Caco-2 (cell line): ENCODE measurements around the gene KIF20B. TPM values are rescaled to one million over a fixed set of nuclear protein-coding genes. Genes with fewer than 3 reads are reported as not detected.
A peak's percentile ranks its signal among the peaks of the same experiment; 100 is the strongest.

Experiments
- BruUV-seq: library from RNA; stranded (reverse); fragments of 400-500 nt; replicated peaks from 2 replicates; lab custom pipeline; 2021; lab: Mats Ljungman, UMichigan
- CTCF ChIA-PET: fragments of 300-600 bp; sonication (Branson Sonifier 250); formaldehyde crosslinking; loops from one replicate; lab custom pipeline; 2022; ENCODE audit warnings: antibody characterized with exemption; lab: Charles Lee
- POLR2A ChIA-PET: fragments of 300-600 bp; sonication (Branson Sonifier 250); formaldehyde crosslinking; loops from one replicate; lab custom pipeline; 2022; ENCODE audit warnings: antibody characterized with exemption; lab: Charles Lee
- DNase-seq, 2 experiments: peaks; one replicate each; pipeline versions ENCODE4 v3.0.0 to v3.0.0-alpha.2; 2020 to 2022
- H3K27me3 ChIP-seq: replicated peaks from 2 replicates; pipeline ENCODE4 v1.6.0; 2011; ENCODE audit warnings: low read length; ENCODE audit not compliant: control insufficient read depth, insufficient read depth
- H3K36me3 ChIP-seq: 2 replicates; pipeline ENCODE4 v1.5.1; 2011; ENCODE audit warnings: low read length; ENCODE audit not compliant: control insufficient read depth, insufficient read depth
- H3K4me1 ChIP-seq: fragments of 250-450 bp; sonication (Bioruptor Pico); 2 replicates; pipeline ENCODE4 v1.5.1; 2020; ENCODE audit warnings: mild to moderate bottlenecking
- H3K4me3 ChIP-seq: 2 replicates; pipeline ENCODE4 v1.5.1; 2011; ENCODE audit warnings: low read depth, mild to moderate bottlenecking, control low read depth, low read length
- H3K9me3 ChIP-seq: fragments of 250-450 bp; sonication (Bioruptor Pico); 2 replicates; pipeline ENCODE4 v1.5.1; 2020; ENCODE audit warnings: mild to moderate bottlenecking, moderate library complexity
- H3K27ac Mint-ChIP-seq: one replicate; pipeline ENCODE4 v1.8.0; 2022; ENCODE audit warnings: mixed read lengths; ENCODE audit not compliant: unreplicated experiment
- H3K27me3 Mint-ChIP-seq: one replicate; pipeline ENCODE4 v1.8.0; 2022; ENCODE audit warnings: mixed read lengths; ENCODE audit not compliant: insufficient read depth, unreplicated experiment
- H3K36me3 Mint-ChIP-seq: one replicate; pipeline ENCODE4 v1.8.0; 2022; ENCODE audit warnings: mild to moderate bottlenecking, mixed read lengths; ENCODE audit not compliant: insufficient read depth, unreplicated experiment
- H3K4me1 Mint-ChIP-seq: one replicate; pipeline ENCODE4 v1.8.0; 2022; ENCODE audit warnings: low read depth, mixed read lengths; ENCODE audit not compliant: unreplicated experiment
- H3K4me3 Mint-ChIP-seq: one replicate; pipeline ENCODE4 v1.8.0; 2022; ENCODE audit warnings: mild to moderate bottlenecking, moderate library complexity, mixed read lengths; ENCODE audit not compliant: unreplicated experiment
- H3K9me3 Mint-ChIP-seq: one replicate; pipeline ENCODE4 v1.8.0; 2022; ENCODE audit warnings: mixed read lengths; ENCODE audit not compliant: unreplicated experiment
- intact Hi-C: fragments of 100-400 bp; cut with micrococcal nuclease; formaldehyde crosslinking; loops from one replicate; pipeline ENCODE4 v1.10.0; 2022; ENCODE audit not compliant: unreplicated experiment
- total RNA-seq: library from RNA; stranded (reverse); gene quantifications from 2 replicates; pipeline ENCODE4 v1.2.3, GENCODE V29; 2022
- TF ChIP-seq, protein P1 (sequence below), 2 experiments: fragments of 200-600 bp in 1 of 2; IDR thresholded peaks; 1 replicate in 1 of 2; 2 replicates in 1 of 2; pipeline versions ENCODE4 v1.5.1 to v1.8.0; 2011 to 2022; ENCODE audit warnings: antibody characterized with exemption in 1 of 2, control low read depth in 1 of 2, inconsistent platforms in 1 of 2, low read depth in 1 of 2, low read length in 1 of 2, mild to moderate bottlenecking in 1 of 2, moderate library complexity in 1 of 2; ENCODE audit not compliant: insufficient read depth in 1 of 2, severe bottlenecking in 1 of 2, unreplicated experiment in 1 of 2

Gene KIF20B
- total RNA-seq, 1 experiment from 2014 or later, result 43.9 TPM

DNA sequence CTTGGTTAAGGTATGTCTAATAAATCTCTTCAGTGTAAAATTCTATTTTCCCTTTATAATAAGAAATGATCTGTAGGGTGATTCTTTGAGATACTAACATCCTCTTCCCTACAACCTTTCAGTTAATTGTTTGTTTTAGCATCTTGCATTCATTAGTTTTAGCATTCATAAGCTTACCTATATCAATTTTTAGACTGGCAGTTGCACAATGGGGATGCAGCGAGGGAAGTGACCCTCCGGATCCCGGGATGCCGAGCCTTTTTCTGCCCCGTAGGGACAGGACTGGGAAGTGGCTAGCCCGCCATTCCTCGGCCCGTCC lies 508 bp upstream of the KIF20B start:
- Histone ChIP-seq H3K4me1 (peaks cover 9% of the 10 kb centered on the region), H3K36me3 (no peaks in the 10 kb centered on the region), H3K27me3 (no peaks in the 10 kb centered on the region), H3K9me3 (no peaks in the 10 kb centered on the region), H3K4me3 (peak overlapping the region; percentile 78)
- ChIA-PET CTCF (interaction anchor here (0.7 to 1.5 kb wide), 5 partner anchors 10 to 91 kb away, joined by 3 to 28 read pairs (median 6); no protein-coding TSS in a partner anchor), POLR2A (interaction anchor here (0.6 to 1.5 kb wide), 12 partner anchors 16 to 349 kb away, joined by 3 to 54 read pairs (median 4); no protein-coding TSS in a partner anchor)
- no peaks in the 10 kb centered on the region for H3K9me3 Mint-ChIP-seq
- H3K4me3 Mint-ChIP-seq, result peak overlapping the region; percentile 88
- TF ChIP-seq, protein P1, sequence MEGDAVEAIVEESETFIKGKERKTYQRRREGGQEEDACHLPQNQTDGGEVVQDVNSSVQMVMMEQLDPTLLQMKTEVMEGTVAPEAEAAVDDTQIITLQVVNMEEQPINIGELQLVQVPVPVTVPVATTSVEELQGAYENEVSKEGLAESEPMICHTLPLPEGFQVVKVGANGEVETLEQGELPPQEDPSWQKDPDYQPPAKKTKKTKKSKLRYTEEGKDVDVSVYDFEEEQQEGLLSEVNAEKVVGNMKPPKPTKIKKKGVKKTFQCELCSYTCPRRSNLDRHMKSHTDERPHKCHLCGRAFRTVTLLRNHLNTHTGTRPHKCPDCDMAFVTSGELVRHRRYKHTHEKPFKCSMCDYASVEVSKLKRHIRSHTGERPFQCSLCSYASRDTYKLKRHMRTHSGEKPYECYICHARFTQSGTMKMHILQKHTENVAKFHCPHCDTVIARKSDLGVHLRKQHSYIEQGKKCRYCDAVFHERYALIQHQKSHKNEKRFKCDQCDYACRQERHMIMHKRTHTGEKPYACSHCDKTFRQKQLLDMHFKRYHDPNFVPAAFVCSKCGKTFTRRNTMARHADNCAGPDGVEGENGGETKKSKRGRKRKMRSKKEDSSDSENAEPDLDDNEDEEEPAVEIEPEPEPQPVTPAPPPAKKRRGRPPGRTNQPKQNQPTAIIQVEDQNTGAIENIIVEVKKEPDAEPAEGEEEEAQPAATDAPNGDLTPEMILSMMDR (IDR thresholded peaks at IDR 0.05; ENCODE audit: insufficient read depth in 1 of 2, low read depth in 1 of 2, low read length in 1 of 2, severe bottlenecking in 1 of 2, unreplicated experiment in 1 of 2), result no peak
- peaks cover 22% of the 10 kb centered on the region for H3K36me3 Mint-ChIP-seq
- no peak for DNase-seq
- intact Hi-C loops, result loop anchor here (1.0 to 10.0 kb wide), 7 partner anchors 32 to 446 kb away; partner anchors contain the start of gene LIPA
- BruUV-seq, result TSS peak; percentile 88
- H3K27me3 Mint-ChIP-seq, result no peaks in the 10 kb centered on the region
- peaks cover 29% of the 10 kb centered on the region for H3K4me1 Mint-ChIP-seq
- peak overlapping the region; percentile 89 for H3K27ac Mint-ChIP-seq

DNA sequence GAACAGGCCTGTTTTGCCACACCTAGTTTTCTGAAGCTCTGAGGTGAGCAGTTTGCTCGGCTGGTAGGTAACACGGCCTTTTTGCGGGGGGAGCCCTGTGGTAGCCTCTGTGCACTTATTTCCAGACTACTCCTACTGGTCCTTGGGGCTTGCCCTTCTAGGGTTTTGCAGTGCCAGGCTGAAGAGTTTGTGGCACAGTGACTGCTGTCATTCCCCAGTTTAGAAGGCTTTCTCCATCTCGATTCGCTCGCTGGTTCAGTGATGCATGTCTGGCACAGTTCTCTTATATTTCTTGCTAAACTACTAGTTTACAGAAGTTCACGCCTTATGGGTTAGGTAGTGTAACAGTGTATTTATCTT lies 711 bp downstream of the KIF20B start:
- Mint-ChIP-seq H3K36me3 (peaks cover 22% of the 10 kb centered on the region), H3K27me3 (no peaks in the 10 kb centered on the region), H3K4me1 (peaks cover 33% of the 10 kb centered on the region), H3K4me3 (peak overlapping the region; percentile 88), H3K27ac (peak overlapping the region; percentile 89), H3K9me3 (no peaks in the 10 kb centered on the region)
- no TSS peak for BruUV-seq
- peak overlapping the region; percentile 78 for H3K4me3 ChIP-seq
- no peaks in the 10 kb centered on the region for H3K36me3 ChIP-seq
- ChIA-PET CTCF (interaction anchor here (1.4 to 1.5 kb wide), 2 partner anchors 58 to 92 kb away, joined by 11 to 28 read pairs; no protein-coding TSS in a partner anchor), POLR2A (no interaction called here)
- no peaks in the 10 kb centered on the region for H3K9me3 ChIP-seq
- DNase-seq, result peak; percentile 26 to 33
- intact Hi-C loops, result loop anchor here (5.0 to 10.0 kb wide), 3 partner anchors 115 to 447 kb away; partner anchors contain the start of gene LIPA
- H3K4me1 ChIP-seq, result peaks cover 6% of the 10 kb centered on the region
- TF ChIP-seq, protein P1 (IDR thresholded peaks at IDR 0.05; ENCODE audit: insufficient read depth in 1 of 2, low read depth in 1 of 2, low read length in 1 of 2, severe bottlenecking in 1 of 2, unreplicated experiment in 1 of 2), result no peak
- no peaks in the 10 kb centered on the region for H3K27me3 ChIP-seq

- POLR2A ChIA-PET, result no interaction called here
- BruUV-seq, result no TSS peak
- no peaks in the 10 kb centered on the region for H3K36me3 ChIP-seq
- intact Hi-C loops, result loop anchor here (10.0 kb wide), 1 partner anchor 451 kb away; the partner anchor contains the start of gene LIPA
- no peaks in the 10 kb centered on the region for H3K9me3 ChIP-seq
- no peaks in the 10 kb centered on the region for H3K27me3 ChIP-seq
- DNase-seq, result no peak
- Mint-ChIP-seq H3K9me3 (no peaks in the 10 kb centered on the region), H3K4me1 (peaks cover 18% of the 10 kb centered on the region), H3K27ac (no peak overlapping the region), H3K36me3 (peaks cover 16% of the 10 kb centered on the region), H3K27me3 (no peaks in the 10 kb centered on the region), H3K4me3 (no peak overlapping the region)
- no peaks in the 10 kb centered on the region for H3K4me1 ChIP-seq
- H3K4me3 ChIP-seq, result no peak overlapping the region
- TF ChIP-seq, protein P1 (IDR thresholded peaks at IDR 0.05; ENCODE audit: insufficient read depth in 1 of 2, low read depth in 1 of 2, low read length in 1 of 2, severe bottlenecking in 1 of 2, unreplicated experiment in 1 of 2), result no peak
- CTCF ChIA-PET, result no interaction called here
Measured at GRCh38 chr10:89705466-89705865, 4.1 kb downstream of the KIF20B start.
